B cell (primary cell): ENCODE data around the gene ATXN2. TPM values are rescaled to one million over a fixed set of nuclear protein-coding genes. Genes with fewer than 3 reads are reported as not detected.
A peak's percentile ranks its signal among the peaks of the same experiment; 100 is the strongest.

Source experiments
- ATAC-seq: fragments of 200-7000 bp; cut with Tn5 transposase; one replicate; pipeline ENCODE4 v1.10.0; 2021; ENCODE audit warnings: low read depth, mild to moderate bottlenecking, moderate number of reproducible peaks, moderate library complexity
- CTCF ChIA-PET: fragments of 350-600 bp; sonication (Branson Sonifier 250); formaldehyde crosslinking; loops from one replicate; lab custom pipeline; 2021; ENCODE audit warnings: antibody characterized with exemption, inconsistent platforms; lab: Charles Lee
- POLR2A ChIA-PET: fragments of 350-600 bp; sonication (Branson Sonifier 250); formaldehyde crosslinking; loops from one replicate; lab custom pipeline; 2021; ENCODE audit warnings: antibody characterized with exemption; lab: Charles Lee
- DNase-seq: peaks from one replicate; pipeline ENCODE4 v3.0.0; 2013
- H2AFZ ChIP-seq: 2 replicates; pipeline ENCODE4 v1.6.1; 2012; ENCODE audit warnings: mild to moderate bottlenecking, low read depth, low read length; ENCODE audit not compliant: insufficient read depth, poor library complexity, severe bottlenecking
- H3K27ac ChIP-seq, 2 donors: 1 replicate in 1 of 2; 2 replicates in 1 of 2; pipeline ENCODE4 v1.5.1; 2012 to 2013; ENCODE audit warnings: low read length in 2 of 2, mild to moderate bottlenecking in 2 of 2, moderate library complexity in 1 of 2
- H3K27me3 ChIP-seq, 4 experiments: fragments of 200-600 bp in 1 of 4; sonication (generic) in 1 of 4; replicated peaks in 1 of 4; 1 replicate in 2 of 4; 2 replicates in 2 of 4; pipeline versions ENCODE4 v1.6.1 to v1.7.0; 2013 to 2016; ENCODE audit warnings: low read length in 3 of 4, mild to moderate bottlenecking in 2 of 4, mixed read lengths in 1 of 4, moderate library complexity in 1 of 4; ENCODE audit not compliant: insufficient read depth in 4 of 4, control insufficient read depth in 3 of 4; ENCODE audit errors: control extremely low read depth in 1 of 4
- H3K36me3 ChIP-seq, 2 experiments: replicated peaks in 1 of 2; 1 replicate in 1 of 2; 2 replicates in 1 of 2; pipeline versions ENCODE4 v1.6.1 to v1.7.1; 2013; ENCODE audit warnings: low read length in 1 of 2; ENCODE audit not compliant: insufficient read depth in 2 of 2, control insufficient read depth in 1 of 2; ENCODE audit errors: control extremely low read depth in 1 of 2, extremely low read depth in 1 of 2
- H3K4me1 ChIP-seq, 2 donors: fragments of 200-600 bp in 1 of 2; sonication (generic) in 1 of 2; 1 replicate in 1 of 2; 2 replicates in 1 of 2; pipeline versions ENCODE4 v1.5.1 to v1.6.1; 2013 to 2017; ENCODE audit warnings: low read length in 2 of 2; ENCODE audit not compliant: control insufficient read depth in 2 of 2, insufficient read depth in 2 of 2
- H3K4me2 ChIP-seq: replicated peaks from 2 replicates; pipeline ENCODE3; 2012; ENCODE audit warnings: mild to moderate bottlenecking, low read depth, low read length; ENCODE audit not compliant: poor library complexity, severe bottlenecking
- H3K4me3 ChIP-seq, 5 experiments: fragments of 200-600 bp in 1 of 5; sonication (generic) in 1 of 5; 1 replicate in 3 of 5; 2 replicates in 2 of 5; pipeline versions ENCODE4 v1.5.1 to v1.7.0; 2011 to 2016; ENCODE audit warnings: low read length in 4 of 5, mild to moderate bottlenecking in 4 of 5, low read depth in 2 of 5, control low read depth in 1 of 5, moderate library complexity in 1 of 5; ENCODE audit not compliant: insufficient read depth in 1 of 5; ENCODE audit errors: control extremely low read depth in 1 of 5, extremely low read depth in 1 of 5
- H3K79me2 ChIP-seq: fragments of 200-600 bp; sonication (generic); one replicate; pipeline ENCODE4 v1.6.0; 2016; ENCODE audit warnings: low read length; ENCODE audit not compliant: control insufficient read depth, insufficient read depth
- H3K9ac ChIP-seq: fragments of 200-600 bp; sonication (generic); 2 replicates; pipeline ENCODE4 v1.6.1; 2017; ENCODE audit warnings: mild to moderate bottlenecking, low read length, moderate library complexity
- H3K9me3 ChIP-seq, 3 donors: one replicate each; pipeline versions ENCODE4 v1.6.1 to v1.7.1; 2013; ENCODE audit warnings: low read length in 2 of 3; ENCODE audit not compliant: control insufficient read depth in 2 of 3, insufficient read depth in 1 of 3; ENCODE audit errors: control extremely low read depth in 1 of 3
- H4K20me1 ChIP-seq: 2 replicates; pipeline ENCODE4 v1.6.0; 2012; ENCODE audit warnings: mild to moderate bottlenecking, low read length; ENCODE audit not compliant: insufficient read depth, control insufficient read depth, poor library complexity, severe bottlenecking
- H3K27ac Mint-ChIP-seq: one replicate; pipeline ENCODE4 v1.8.0; 2021; ENCODE audit warnings: mixed read lengths
- H3K27me3 Mint-ChIP-seq: one replicate; pipeline ENCODE4 v1.8.0; 2021; ENCODE audit warnings: mixed read lengths
- H3K4me1 Mint-ChIP-seq: one replicate; pipeline ENCODE4 v1.8.0; 2021; ENCODE audit warnings: mixed read lengths
- H3K4me3 Mint-ChIP-seq: one replicate; pipeline ENCODE4 v1.8.0; 2021; ENCODE audit warnings: mixed read lengths
- H3K9me3 Mint-ChIP-seq: one replicate; pipeline ENCODE4 v1.8.0; 2022; ENCODE audit warnings: mixed read lengths; ENCODE audit not compliant: insufficient read depth
- CTCF ChIP-seq: fragments of 200-600 bp; IDR thresholded peaks from one replicate; pipeline ENCODE4 v1.8.0; 2022; ENCODE audit warnings: antibody characterized with exemption, mild to moderate bottlenecking
- EZH2 ChIP-seq: IDR thresholded peaks from 2 replicates; pipeline ENCODE4 v1.6.1; 2012; ENCODE audit warnings: borderline replicate concordance, low read depth, mild to moderate bottlenecking, moderate library complexity, low read length; ENCODE audit not compliant: insufficient read depth, poor library complexity, severe bottlenecking
- WGBS: methylation state at CpG from one replicate; pipeline ENCODE4 v1.1.5; 2013; ENCODE audit warnings: missing lambda C conversion rate; ENCODE audit not compliant: insufficient coverage; 5-methylcytosine and 5-hydroxymethylcytosine counted together
- intact Hi-C: fragments of 100-400 bp; cut with micrococcal nuclease; formaldehyde crosslinking; loops from one replicate; pipeline ENCODE4 v1.10.0; 2022
- polyA plus RNA-seq: library from polyadenylated mRNA; depleted of rRNA; stranded (reverse); fragments of >200 nt; gene quantifications from 2 replicates; pipeline ENCODE4 v1.2.3, GENCODE V29; 2012
- total RNA-seq, 2 donors: library from RNA; stranded (reverse); fragments of 120-200 nt in 1 of 2; gene quantifications; 1 replicate in 1 of 2; 2 replicates in 1 of 2; pipeline versions ENCODE4 v1.2.3 to v1.2.4, GENCODE V29; 2013 to 2022

ATXN2 gene
- total and polyA plus RNA-seq, 2 donors (not counting 1 experiment from before 2014, with no cell fraction given), result 28.2 to 83.8 TPM

DNA sequence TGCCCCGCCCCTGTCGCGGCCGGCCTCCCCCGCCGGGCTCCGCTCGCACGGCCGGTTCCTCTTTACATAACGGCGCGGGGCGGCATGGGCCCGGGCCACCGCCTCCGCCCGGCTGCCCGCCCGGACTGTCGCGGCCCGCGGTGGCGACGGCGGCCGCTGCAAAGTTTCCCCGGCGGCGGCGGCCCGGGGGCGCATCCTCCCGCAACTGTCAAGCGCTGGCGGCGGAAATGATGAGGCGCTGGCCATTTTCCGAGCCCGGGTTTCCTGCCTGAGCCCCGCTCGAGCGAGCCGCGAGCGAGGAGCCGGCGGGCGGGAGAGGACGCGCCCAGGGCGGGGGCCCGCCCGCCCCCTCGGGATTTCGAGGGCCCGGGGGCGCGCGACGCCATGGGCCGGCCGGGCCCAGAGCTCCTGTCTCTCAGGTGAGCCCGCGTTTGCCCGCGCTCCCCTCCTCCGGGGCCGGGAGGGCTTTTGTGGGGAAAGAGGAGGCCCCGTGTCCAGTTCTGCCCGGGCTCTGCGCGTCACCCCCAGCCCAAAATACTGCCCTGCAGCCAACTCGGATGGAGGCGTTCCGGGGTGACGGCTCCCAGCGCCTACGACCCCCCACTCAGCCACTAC, 193.1 kb downstream of the ATXN2 start, which contains the start of gene SH2B3:
SH2B3 (plus strand) TSS at position 65 of the 615 bp plus-strand sequence. CDS start 12,223 bp downstream, outside the sequence.
- intact Hi-C loops, result loop anchor here (1.0 to 5.0 kb wide), 5 partner anchors 29 to 356 kb away; partner anchors contain the start of gene PHETA1
- Histone ChIP-seq H4K20me1 (peaks cover 47% of the 10 kb centered on the region), H3K79me2 (peaks cover 51% of the 10 kb centered on the region), H3K27ac (peak within 1 kb of the TSS; percentile 86 to 97), H3K36me3 (no peaks in the 10 kb centered on the region), H3K9ac (peak within 1 kb of the TSS; percentile 97), H3K4me3 (peak within 1 kb of the TSS; percentile 32 to 96 (median 91)), H3K9me3 (no peaks in the 10 kb centered on the region), H3K4me1 (peaks cover 65 to 73% of the 10 kb centered on the region in 2 donors), H3K4me2 (peak within 1 kb of the TSS; percentile 95), H3K27me3 (no peaks in the 10 kb centered on the region), H2AFZ (peak within 1 kb of the TSS; percentile 56)
- H3K4me1 Mint-ChIP-seq, result peaks cover 63% of the 10 kb centered on the region
- H3K9me3 Mint-ChIP-seq, result no peaks in the 10 kb centered on the region
- POLR2A ChIA-PET, result no interaction called here
- 1% methylated on average over 70 of the region's 80 CpGs for WGBS
- H3K27ac Mint-ChIP-seq, result peak within 1 kb of the TSS; percentile 92
- no peak for DNase-seq
- no peaks in the 10 kb centered on the region for H3K27me3 Mint-ChIP-seq
- peak; percentile 4 for ATAC-seq
- TF ChIP-seq CTCF (no peak), EZH2 (no peak)
- peak within 1 kb of the TSS; percentile 89 for H3K4me3 Mint-ChIP-seq
- CTCF ChIA-PET, result interaction anchor here (4.6 to 22.7 kb wide), 2 partner anchors 10 to 38 kb away, joined by 35 to 1472 read pairs; no protein-coding TSS in a partner anchor
